Liver (tissue), 3 donors: ENCODE data around the gene MMD.

Source experiments
- CTCF ChIP-seq: fragments of 150-350 bp; IDR thresholded peaks from 2 replicates; pipeline ENCODE4 v1.5.1; 2017; ENCODE audit warnings: improper control_type of control experiment, low read depth, low read length; ENCODE audit not compliant: missing input control
- GABPA ChIP-seq, 2 donors: IDR thresholded peaks in 1 of 2; conservative IDR thresholded peaks in 1 of 2; 2 replicates each; pipeline ENCODE4 v1.6.1; 2016; ENCODE audit warnings: antibody characterized with exemption in 2 of 2, mild to moderate bottlenecking in 1 of 2, moderate library complexity in 1 of 2
- donor health status: healthy.
- donor health status: healthy.

- TF ChIP-seq CTCF (no peak), GABPA (IDR thresholded peaks at IDR 0.05 in 1 of 2, conservative IDR thresholded peaks at IDR 0.05 in 1 of 2) (no peak)
Observed at GRCh38 chr17:55442462-55442861, 20.8 kb upstream of the MMD start.
